HCT116 (cell line): ENCODE data around the gene ELAVL3. TPM values are rescaled to one million over a fixed set of nuclear protein-coding genes. Genes with fewer than 3 reads are reported as not detected.
"Not testable (repeated sequence)": the region's sequence is repeated elsewhere in the genome, so short reads cannot be mapped to it uniquely, and the experiment has no call there.

Experiments used
- ATAC-seq: fragments of 200-7000 bp; cut with Tn5 transposase; 2 replicates; pipeline ENCODE4 v1.9.1; 2020; ENCODE audit warnings: mild to moderate bottlenecking, moderate library complexity
- BruUV-seq: library from RNA; stranded (reverse); fragments of 400-500 nt; replicated peaks from 2 replicates; lab custom pipeline; 2021; lab: Mats Ljungman, UMichigan
- CTCF ChIA-PET: fragments of 300-600 bp; sonication (Branson Sonifier 250); formaldehyde crosslinking; loops from one replicate; lab custom pipeline; 2021; ENCODE audit warnings: antibody characterized with exemption; lab: Charles Lee
- POLR2A ChIA-PET: fragments of 300-600, 350-600 bp; sonication (Branson Sonifier 250); formaldehyde crosslinking; loops from one replicate; lab custom pipeline; 2021; ENCODE audit warnings: antibody characterized with exemption; lab: Charles Lee
- RAD21 ChIA-PET, 2 experiments: fragments of 300-600 bp; sonication (Branson Sonifier 250); formaldehyde crosslinking; loops; one replicate each; lab custom pipeline; 2023; ENCODE audit warnings: low total read pairs in 2 of 2; ENCODE audit not compliant: uncharacterized antibody in 2 of 2, unreplicated experiment in 2 of 2, low non-redundant PET in 1 of 2; lab: Charles Lee
- DNase-seq: peaks from one replicate; pipeline ENCODE4 v3.0.0-alpha.2; 2010; ENCODE audit warnings: low read depth, low spot score
- H2AFZ ChIP-seq: fragments of 200-600 bp; shearing (Covaris generic), sonication (generic); 2 replicates; pipeline ENCODE4 v1.6.1; 2017; ENCODE audit warnings: low read depth, mixed run types, mixed read lengths, antibody characterized with exemption, low read length; ENCODE audit not compliant: poor library complexity, severe bottlenecking
- H3K27ac ChIP-seq: 2 replicates; pipeline ENCODE4 v1.5.1; 2012; ENCODE audit warnings: low read depth, low read length
- H3K27me3 ChIP-seq: fragments of 200-600 bp; sonication (generic); 2 replicates; pipeline ENCODE4 v1.6.1; 2016; ENCODE audit warnings: mixed run types, low read length, mixed read lengths; ENCODE audit not compliant: insufficient read depth
- H3K36me3 ChIP-seq, 2 experiments: fragments of 200-500 bp in 1 of 2; fragments of 200-600 bp in 1 of 2; sonication (Bioruptor generic) in 1 of 2; sonication (generic) in 1 of 2; 2 replicates each; pipeline versions ENCODE4 v1.5.1 to v1.6.1; 2014 to 2016; ENCODE audit warnings: low read length in 2 of 2, inconsistent platforms in 1 of 2, mixed read lengths in 1 of 2, mixed run types in 1 of 2; ENCODE audit not compliant: insufficient read depth in 2 of 2, control insufficient read depth in 1 of 2
- H3K4me1 ChIP-seq, 2 experiments: fragments of 200-600 bp in 1 of 2; sonication (generic) in 1 of 2; 2 replicates each; pipeline versions ENCODE4 v1.5.1 to v1.6.1; 2012 to 2017; ENCODE audit warnings: low read length in 2 of 2, inconsistent platforms in 1 of 2, mild to moderate bottlenecking in 1 of 2, mixed read lengths in 1 of 2, mixed run types in 1 of 2, moderate library complexity in 1 of 2; ENCODE audit not compliant: insufficient read depth in 2 of 2, control insufficient read depth in 1 of 2
- H3K4me2 ChIP-seq: fragments of 200-600 bp; sonication (generic); 2 replicates; pipeline ENCODE4 v1.6.1; 2017; ENCODE audit warnings: mixed run types, low read length, mixed read lengths
- H3K4me3 ChIP-seq, 2 experiments: fragments of 200-600 bp in 1 of 2; sonication (generic) in 1 of 2; replicated peaks in 1 of 2; 2 replicates each; pipeline ENCODE4 v1.5.1; 2011 to 2016; ENCODE audit warnings: low read length in 2 of 2, control low read depth in 1 of 2, low read depth in 1 of 2, mild to moderate bottlenecking in 1 of 2, mixed read lengths in 1 of 2, mixed run types in 1 of 2
- H3K79me2 ChIP-seq: fragments of 200-600 bp; sonication (generic); 2 replicates; pipeline ENCODE4 v1.6.1; 2017; ENCODE audit warnings: mild to moderate bottlenecking, mixed run types, low read length, moderate library complexity, mixed read lengths; ENCODE audit not compliant: insufficient read depth
- H3K9ac ChIP-seq: fragments of 200-600 bp; sonication (generic); 2 replicates; pipeline ENCODE4 v1.6.1; 2016; ENCODE audit warnings: low read length, mixed read lengths
- H3K9me2 ChIP-seq: fragments of 200-600 bp; sonication (generic), shearing (Covaris generic); 2 replicates; pipeline ENCODE4 v1.6.1; 2017; ENCODE audit warnings: mixed run types, mild to moderate bottlenecking, moderate library complexity; ENCODE audit not compliant: insufficient read depth
- H3K9me3 ChIP-seq, 2 experiments: fragments of 200-500 bp in 1 of 2; fragments of 200-600 bp in 1 of 2; sonication (Bioruptor generic) in 1 of 2; sonication (generic) in 1 of 2; 2 replicates each; pipeline ENCODE4 v1.6.1; 2014 to 2017; ENCODE audit warnings: low read length in 2 of 2, mixed read lengths in 2 of 2, inconsistent platforms in 1 of 2, low read depth in 1 of 2, mild to moderate bottlenecking in 1 of 2, mixed run types in 1 of 2, moderate library complexity in 1 of 2; ENCODE audit not compliant: control insufficient read depth in 1 of 2, insufficient read depth in 1 of 2
- H4K20me1 ChIP-seq: fragments of 200-600 bp; sonication (generic), shearing (Covaris generic); 2 replicates; pipeline ENCODE4 v1.6.1; 2017; ENCODE audit warnings: mixed run types, mild to moderate bottlenecking, moderate library complexity; ENCODE audit not compliant: insufficient read depth
- CBX3 ChIP-seq: IDR thresholded peaks from 2 replicates; pipeline ENCODE4 v1.6.1; 2012; ENCODE audit warnings: low read depth
- CEBPB ChIP-seq: IDR thresholded peaks from 2 replicates; pipeline ENCODE4 v1.6.1; 2012; ENCODE audit warnings: low read depth
- EGR1 ChIP-seq: IDR thresholded peaks from 2 replicates; pipeline ENCODE4 v1.6.1; 2012; ENCODE audit warnings: low read depth
- EZH2 ChIP-seq: fragments of 200-600 bp; sonication (generic); IDR thresholded peaks from 2 replicates; pipeline ENCODE4 v1.6.1; 2017; ENCODE audit warnings: antibody characterized with exemption, mixed run types
- FOSL1 ChIP-seq: IDR thresholded peaks from 2 replicates; pipeline ENCODE4 v1.6.1; 2012; ENCODE audit warnings: low read depth
- POLR2A ChIP-seq: IDR thresholded peaks from 2 replicates; pipeline ENCODE4 v1.7.0; 2011; ENCODE audit warnings: borderline replicate concordance; ENCODE audit not compliant: insufficient read depth, insufficient read length; ENCODE audit errors: extremely low read depth
- POLR2AphosphoS5 ChIP-seq: IDR thresholded peaks from 2 replicates; pipeline ENCODE4 v1.6.1; 2011; ENCODE audit warnings: mild to moderate bottlenecking, low read depth, low read length, moderate library complexity
- RAD21 ChIP-seq: IDR thresholded peaks from 2 replicates; pipeline ENCODE4 v1.6.1; 2012; ENCODE audit warnings: low read depth, mild to moderate bottlenecking
- SIN3A ChIP-seq: IDR thresholded peaks from 2 replicates; pipeline ENCODE4 v1.6.1; 2012; ENCODE audit warnings: low read depth
- SP1 ChIP-seq: IDR thresholded peaks from 2 replicates; pipeline ENCODE4 v1.6.1; 2012; ENCODE audit warnings: low read depth
- TCF7L2 ChIP-seq: IDR thresholded peaks from 2 replicates; pipeline ENCODE4 v1.7.0; 2011; ENCODE audit warnings: borderline replicate concordance, inconsistent platforms; ENCODE audit not compliant: insufficient read depth, insufficient read length; ENCODE audit errors: extremely low read depth
- YY1 ChIP-seq: IDR thresholded peaks from 2 replicates; pipeline ENCODE4 v1.6.1; 2011; ENCODE audit warnings: low read length, low read depth, moderate library complexity, mild to moderate bottlenecking; ENCODE audit not compliant: insufficient replicate concordance; ENCODE audit errors: extremely low read depth
- ZNF274 ChIP-seq: fragments of 200-500 bp; sonication (Bioruptor generic); IDR thresholded peaks from 2 replicates; pipeline ENCODE4 v1.6.1; 2014; ENCODE audit warnings: mild to moderate bottlenecking, low read depth, low read length, inconsistent platforms
- intact Hi-C: fragments of 100-400 bp; cut with micrococcal nuclease; formaldehyde crosslinking; loops from 2 replicates; pipeline ENCODE4 v1.10.0; 2022
- total RNA-seq: library from RNA; stranded (reverse); gene quantifications from one replicate; pipeline ENCODE4 v1.2.1, GENCODE V29; 2021; ENCODE audit not compliant: unreplicated experiment
- TF ChIP-seq, protein P1 (sequence below), 3 experiments: fragments of 200-600 bp in 1 of 3; sonication (generic) in 1 of 3; IDR thresholded peaks in 2 of 3; conservative IDR thresholded peaks in 1 of 3; 2 replicates each; pipeline ENCODE4 v1.5.1; 2012 to 2017; ENCODE audit warnings: low read depth in 2 of 3, low read length in 2 of 3, antibody characterized with exemption in 1 of 3, borderline replicate concordance in 1 of 3, control low read depth in 1 of 3, mild to moderate bottlenecking in 1 of 3, mixed read lengths in 1 of 3, mixed run types in 1 of 3, moderate library complexity in 1 of 3; ENCODE audit not compliant: insufficient read depth in 1 of 3
- TF ChIP-seq, protein P2 (sequence below): IDR thresholded peaks from 2 replicates; pipeline ENCODE4 v1.6.1; 2012
- TF ChIP-seq, protein P3 (sequence below): IDR thresholded peaks from 2 replicates; pipeline ENCODE4 v1.6.1; 2012; ENCODE audit warnings: low read depth

Gene ELAVL3
- total RNA-seq, 1 experiment from 2014 or later, result 0.05 TPM

DNA sequence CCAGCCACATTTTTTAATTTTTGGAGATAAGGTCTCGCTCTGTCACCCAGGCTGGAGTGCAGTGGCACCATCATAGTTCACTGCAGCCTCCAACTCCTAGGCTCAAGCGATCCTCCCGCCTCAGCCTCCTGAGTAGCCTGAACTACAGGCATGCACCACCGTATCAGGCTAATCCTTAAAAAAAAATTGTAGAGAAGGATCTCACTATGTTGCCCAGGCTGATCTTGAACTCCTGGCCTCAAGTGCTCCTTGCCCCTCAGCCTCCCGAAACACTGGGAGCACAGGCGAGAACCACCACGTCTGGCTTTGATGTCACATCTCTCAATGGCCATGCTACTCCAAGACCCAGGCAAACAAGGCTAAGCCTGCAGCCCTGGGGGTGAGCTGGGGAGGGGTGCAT lies 24.2 kb downstream of the ELAVL3 start:
- ChIA-PET CTCF (interaction anchor here (1.6 kb wide), 1 partner anchor 73 kb away, joined by 6 read pairs; the partner anchor contains the start of gene EPOR), RAD21 (no interaction called here), POLR2A (no interaction called here)
- Histone ChIP-seq H4K20me1 (no peaks in the 10 kb centered on the region), H3K9me2 (no peaks in the 10 kb centered on the region), H3K9ac (no peak overlapping the region), H3K9me3 (no peaks in the 10 kb centered on the region), H3K4me1 (no peaks in the 10 kb centered on the region), H2AFZ (no peak overlapping the region), H3K4me2 (no peak overlapping the region), H3K79me2 (no peaks in the 10 kb centered on the region), H3K27me3 (no peaks in the 10 kb centered on the region), H3K4me3 (no peak overlapping the region), H3K36me3 (no peaks in the 10 kb centered on the region), H3K27ac (no peak overlapping the region)
- DNase-seq, result no peak
- no TSS peak for BruUV-seq
- no peak for TF ChIP-seq SP1
- no peak for TF ChIP-seq RAD21
- TF ChIP-seq, protein P1, sequence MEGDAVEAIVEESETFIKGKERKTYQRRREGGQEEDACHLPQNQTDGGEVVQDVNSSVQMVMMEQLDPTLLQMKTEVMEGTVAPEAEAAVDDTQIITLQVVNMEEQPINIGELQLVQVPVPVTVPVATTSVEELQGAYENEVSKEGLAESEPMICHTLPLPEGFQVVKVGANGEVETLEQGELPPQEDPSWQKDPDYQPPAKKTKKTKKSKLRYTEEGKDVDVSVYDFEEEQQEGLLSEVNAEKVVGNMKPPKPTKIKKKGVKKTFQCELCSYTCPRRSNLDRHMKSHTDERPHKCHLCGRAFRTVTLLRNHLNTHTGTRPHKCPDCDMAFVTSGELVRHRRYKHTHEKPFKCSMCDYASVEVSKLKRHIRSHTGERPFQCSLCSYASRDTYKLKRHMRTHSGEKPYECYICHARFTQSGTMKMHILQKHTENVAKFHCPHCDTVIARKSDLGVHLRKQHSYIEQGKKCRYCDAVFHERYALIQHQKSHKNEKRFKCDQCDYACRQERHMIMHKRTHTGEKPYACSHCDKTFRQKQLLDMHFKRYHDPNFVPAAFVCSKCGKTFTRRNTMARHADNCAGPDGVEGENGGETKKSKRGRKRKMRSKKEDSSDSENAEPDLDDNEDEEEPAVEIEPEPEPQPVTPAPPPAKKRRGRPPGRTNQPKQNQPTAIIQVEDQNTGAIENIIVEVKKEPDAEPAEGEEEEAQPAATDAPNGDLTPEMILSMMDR (IDR thresholded peaks at IDR 0.05 in 2 of 3, conservative IDR thresholded peaks at IDR 0.05 in 1 of 3; ENCODE audit: borderline replicate concordance in 1 of 3, insufficient read depth in 1 of 3, low read depth in 2 of 3, low read length in 2 of 3), result no peak
- no peak for TF ChIP-seq FOSL1
- TF ChIP-seq, protein P2, sequence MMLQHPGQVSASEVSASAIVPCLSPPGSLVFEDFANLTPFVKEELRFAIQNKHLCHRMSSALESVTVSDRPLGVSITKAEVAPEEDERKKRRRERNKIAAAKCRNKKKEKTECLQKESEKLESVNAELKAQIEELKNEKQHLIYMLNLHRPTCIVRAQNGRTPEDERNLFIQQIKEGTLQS, result no peak
- no peak for TF ChIP-seq ZNF274
- no peak for TF ChIP-seq POLR2A
- TF ChIP-seq SIN3A, result no peak
- no peak for TF ChIP-seq EGR1
- no peak for TF ChIP-seq TCF7L2
- TF ChIP-seq EZH2, result no peak
- TF ChIP-seq POLR2AphosphoS5, result no peak
- no peak for TF ChIP-seq CEBPB
- no peak for TF ChIP-seq CBX3
- TF ChIP-seq, protein P3, sequence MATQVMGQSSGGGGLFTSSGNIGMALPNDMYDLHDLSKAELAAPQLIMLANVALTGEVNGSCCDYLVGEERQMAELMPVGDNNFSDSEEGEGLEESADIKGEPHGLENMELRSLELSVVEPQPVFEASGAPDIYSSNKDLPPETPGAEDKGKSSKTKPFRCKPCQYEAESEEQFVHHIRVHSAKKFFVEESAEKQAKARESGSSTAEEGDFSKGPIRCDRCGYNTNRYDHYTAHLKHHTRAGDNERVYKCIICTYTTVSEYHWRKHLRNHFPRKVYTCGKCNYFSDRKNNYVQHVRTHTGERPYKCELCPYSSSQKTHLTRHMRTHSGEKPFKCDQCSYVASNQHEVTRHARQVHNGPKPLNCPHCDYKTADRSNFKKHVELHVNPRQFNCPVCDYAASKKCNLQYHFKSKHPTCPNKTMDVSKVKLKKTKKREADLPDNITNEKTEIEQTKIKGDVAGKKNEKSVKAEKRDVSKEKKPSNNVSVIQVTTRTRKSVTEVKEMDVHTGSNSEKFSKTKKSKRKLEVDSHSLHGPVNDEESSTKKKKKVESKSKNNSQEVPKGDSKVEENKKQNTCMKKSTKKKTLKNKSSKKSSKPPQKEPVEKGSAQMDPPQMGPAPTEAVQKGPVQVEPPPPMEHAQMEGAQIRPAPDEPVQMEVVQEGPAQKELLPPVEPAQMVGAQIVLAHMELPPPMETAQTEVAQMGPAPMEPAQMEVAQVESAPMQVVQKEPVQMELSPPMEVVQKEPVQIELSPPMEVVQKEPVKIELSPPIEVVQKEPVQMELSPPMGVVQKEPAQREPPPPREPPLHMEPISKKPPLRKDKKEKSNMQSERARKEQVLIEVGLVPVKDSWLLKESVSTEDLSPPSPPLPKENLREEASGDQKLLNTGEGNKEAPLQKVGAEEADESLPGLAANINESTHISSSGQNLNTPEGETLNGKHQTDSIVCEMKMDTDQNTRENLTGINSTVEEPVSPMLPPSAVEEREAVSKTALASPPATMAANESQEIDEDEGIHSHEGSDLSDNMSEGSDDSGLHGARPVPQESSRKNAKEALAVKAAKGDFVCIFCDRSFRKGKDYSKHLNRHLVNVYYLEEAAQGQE, result no peak
- TF ChIP-seq YY1, result no peak
- intact Hi-C loops, result no loop called here
- ATAC-seq, result no peak

DNA sequence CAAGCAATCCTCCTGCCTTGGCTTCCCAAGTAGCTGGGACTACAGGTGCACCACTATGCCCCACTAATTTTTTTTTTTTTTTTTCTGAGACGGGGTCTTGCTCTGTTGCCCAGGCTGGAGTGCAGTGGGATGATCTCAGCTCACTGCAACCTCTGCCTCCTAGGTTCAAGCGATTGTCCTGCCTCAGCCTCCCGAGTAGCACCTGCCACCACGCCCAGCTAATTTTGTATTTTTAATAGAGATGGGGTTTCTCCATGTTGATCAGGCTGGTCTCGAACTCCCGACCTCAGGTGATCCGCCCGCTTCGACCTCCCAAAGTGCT lies 25.7 kb downstream of the ELAVL3 start:
- H3K9me2 ChIP-seq, H2AFZ ChIP-seq, H3K4me3 ChIP-seq, H3K4me2 ChIP-seq, H3K9ac ChIP-seq, DNase-seq, H3K27me3 ChIP-seq, H3K4me1 ChIP-seq, H3K79me2 ChIP-seq, intact Hi-C loops, H3K36me3 ChIP-seq, ATAC-seq, H3K27ac ChIP-seq, POLR2A ChIA-PET, H3K9me3 ChIP-seq, H4K20me1 ChIP-seq, BruUV-seq: not testable (repeated sequence)
- ChIA-PET CTCF (interaction anchor here (1.6 kb wide), 1 partner anchor 72 kb away, joined by 6 read pairs; the partner anchor contains the start of gene EPOR), RAD21 (interaction anchor here in 1 of 2 experiments (0.6 kb wide), 1 partner anchor 9 kb away, joined by 3 read pairs; no protein-coding TSS in a partner anchor)
